Cardiac ventricle fibroblast (primary cell): Measurements from ENCODE around the gene ELL3. TPM values are rescaled to one million over a fixed set of nuclear protein-coding genes. Genes with fewer than 3 reads are reported as not detected.

Experiments
- total RNA-seq: library from RNA; depleted of rRNA; stranded (reverse); fragments of >200 nt; gene quantifications from 2 replicates; pipeline ENCODE4 v1.2.3, GENCODE V29; 2015

ELL3 gene, protein sequence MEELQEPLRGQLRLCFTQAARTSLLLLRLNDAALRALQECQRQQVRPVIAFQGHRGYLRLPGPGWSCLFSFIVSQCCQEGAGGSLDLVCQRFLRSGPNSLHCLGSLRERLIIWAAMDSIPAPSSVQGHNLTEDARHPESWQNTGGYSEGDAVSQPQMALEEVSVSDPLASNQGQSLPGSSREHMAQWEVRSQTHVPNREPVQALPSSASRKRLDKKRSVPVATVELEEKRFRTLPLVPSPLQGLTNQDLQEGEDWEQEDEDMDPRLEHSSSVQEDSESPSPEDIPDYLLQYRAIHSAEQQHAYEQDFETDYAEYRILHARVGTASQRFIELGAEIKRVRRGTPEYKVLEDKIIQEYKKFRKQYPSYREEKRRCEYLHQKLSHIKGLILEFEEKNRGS
- 0.37 and 1.3 TPM in 2 replicates for total RNA-seq

GRCh38 chr15:43776718-43777266, at the start of gene ELL3:
ELL3 (minus strand) TSS chr15:43776966; CDS start chr15:43776901, 65 bp downstream.

GRCh38 chr15:43824302-43825246, 47.8 kb upstream of the ELL3 start, which contains the start of gene MFAP1:
MFAP1 (minus strand) TSS chr15:43824690; CDS start chr15:43824569, 121 bp downstream.

GRCh38 chr15:43800286-43801141, 23.7 kb upstream of the ELL3 start, which contains the start of gene HYPK:
HYPK (plus strand) TSS chr15:43800599; CDS start chr15:43800623, 24 bp downstream.

DNA sequence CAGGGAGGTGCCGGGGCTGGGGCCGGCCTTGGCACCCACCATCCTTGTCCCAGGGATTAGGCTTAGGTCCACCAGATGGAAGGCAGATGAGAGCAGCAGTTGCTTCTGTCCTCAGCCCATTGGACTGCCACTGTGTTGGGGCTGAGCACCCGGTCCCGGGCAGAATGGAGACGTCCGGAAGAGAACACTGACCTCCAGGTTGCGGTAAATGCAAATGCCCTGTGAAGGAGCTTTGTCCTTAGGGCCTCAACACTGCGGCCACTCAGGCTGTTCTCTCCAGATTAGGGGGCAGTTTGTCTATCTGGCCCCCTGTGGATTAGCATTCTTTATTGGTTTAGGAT, 23.1 kb upstream of the ELL3 start, which contains the start of gene SERINC4:
Gene SERINC4 (minus strand): TSS at position 276 of the 341 bp plus-strand sequence. CDS start 234 bp downstream, at position 42.

GRCh38 chr15:43791993-43792760, 15.4 kb upstream of the ELL3 start, which contains the start of gene SERF2:
SERF2 (plus strand) TSS chr15:43792320; CDS start chr15:43792377, 57 bp downstream.

DNA sequence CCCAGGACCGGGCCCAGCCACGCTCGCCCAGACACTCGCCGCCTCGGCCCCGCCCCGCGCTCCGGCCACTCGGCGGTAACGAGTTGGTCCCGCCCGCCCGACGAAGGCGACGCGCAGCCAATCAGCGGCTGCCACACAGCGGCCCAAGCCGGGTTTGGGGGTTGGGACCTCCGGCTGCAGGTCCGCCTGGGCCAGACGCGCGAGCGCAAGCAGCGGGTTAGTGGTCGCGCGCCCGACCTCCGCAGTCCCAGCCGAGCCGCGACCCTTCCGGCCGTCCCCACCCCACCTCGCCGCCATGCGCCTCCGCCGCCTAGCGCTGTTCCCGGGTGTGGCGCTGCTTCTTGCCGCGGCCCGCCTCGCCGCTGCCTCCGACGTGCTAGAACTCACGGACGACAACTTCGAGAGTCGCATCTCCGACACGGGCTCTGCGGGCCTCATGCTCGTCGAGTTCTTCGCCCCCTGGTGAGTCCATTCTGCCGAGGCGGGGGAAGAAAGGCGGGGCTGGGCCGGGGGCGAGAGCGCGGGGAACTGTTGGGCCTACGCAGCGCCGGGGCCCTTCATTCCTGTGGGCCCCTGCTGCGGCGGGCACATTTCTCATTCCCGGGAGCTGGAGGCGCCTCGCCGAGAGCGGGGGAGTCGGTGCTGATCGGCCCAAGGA, 30.4 kb downstream of the ELL3 start, which contains the start of gene PDIA3:
Gene PDIA3 (plus strand): TSS at position 194 of the 658 bp plus-strand sequence. CDS start 102 bp downstream, at position 296.

Other genes with a start within 250 kb of the ELL3 start
- 3.3 and 3.8 TPM in 2 replicates for gene PPIP5K1, start 186.8 kb downstream of the ELL3 start, total RNA-seq
- 0.39 TPM in 1 of 2 replicates, not detected in the other for gene CKMT1B, start 182.9 kb downstream of the ELL3 start, total RNA-seq
- not detected in 2 replicates for gene STRC, start 158.2 kb downstream of the ELL3 start, total RNA-seq
- 0.19 TPM in 1 of 2 replicates, not detected in the other for gene CATSPER2, start 128.1 kb downstream of the ELL3 start, total RNA-seq
- 0.06 TPM in 1 of 2 replicates, not detected in the other for gene CKMT1A, start 83.1 kb downstream of the ELL3 start, total RNA-seq
- gene PDIA3, start 30.5 kb downstream of the ELL3 start, total RNA-seq: 310 and 311 TPM in 2 replicates
- 1,535 and 1,868 TPM in 2 replicates for gene SERF2, start 15.4 kb upstream of the ELL3 start, total RNA-seq
- gene SERINC4, start 23.3 kb upstream of the ELL3 start, total RNA-seq: not detected in 2 replicates
- gene HYPK, start 23.6 kb upstream of the ELL3 start, total RNA-seq: 5.9 and 14.2 TPM in 2 replicates
- 16.2 and 16.8 TPM in 2 replicates for gene MFAP1, start 47.7 kb upstream of the ELL3 start, total RNA-seq
- 2.9 and 5.9 TPM in 2 replicates for gene WDR76, start 50.0 kb upstream of the ELL3 start, total RNA-seq